DOHH2 (cell line): ENCODE results near the gene RNU6-7.

ENCODE experiments used
- H3F3A ChIP-seq: fragments of 200-600 bp; sonication (generic), shearing (Covaris generic); 2 replicates; pipeline ENCODE4 v1.6.0; 2016; ENCODE audit warnings: antibody characterized with exemption, mild to moderate bottlenecking; ENCODE audit not compliant: control insufficient read depth, insufficient read depth
- H3K27ac ChIP-seq: fragments of 200-600 bp; sonication (generic); 2 replicates; pipeline ENCODE4 v1.5.1; 2014; ENCODE audit warnings: low read depth, mild to moderate bottlenecking, low read length, moderate library complexity
- H3K27me3 ChIP-seq: fragments of 200-600 bp; sonication (generic); 2 replicates; pipeline ENCODE4 v1.6.1; 2014; ENCODE audit warnings: mild to moderate bottlenecking, low read length, mixed read lengths; ENCODE audit not compliant: control insufficient read depth
- H3K36me3 ChIP-seq: fragments of 200-600 bp; sonication (generic); 2 replicates; pipeline ENCODE4 v1.6.1; 2014; ENCODE audit warnings: mild to moderate bottlenecking, low read length, moderate library complexity, mixed read lengths; ENCODE audit not compliant: control insufficient read depth
- H3K4me1 ChIP-seq: fragments of 200-600 bp; sonication (generic); 2 replicates; pipeline ENCODE4 v1.6.1; 2014; ENCODE audit warnings: mild to moderate bottlenecking, low read length, mixed read lengths; ENCODE audit not compliant: control insufficient read depth
- H3K4me2 ChIP-seq: fragments of 200-600 bp; sonication (generic); 2 replicates; pipeline ENCODE4 v1.6.0; 2014; ENCODE audit warnings: mild to moderate bottlenecking, low read length, moderate library complexity
- H3K4me3 ChIP-seq: fragments of 200-600 bp; sonication (generic); 2 replicates; pipeline ENCODE4 v1.5.1; 2014; ENCODE audit warnings: mild to moderate bottlenecking, low read length, mixed read lengths
- H3K79me2 ChIP-seq: fragments of 200-600 bp; sonication (generic); 2 replicates; pipeline ENCODE4 v1.6.1; 2014; ENCODE audit warnings: mild to moderate bottlenecking, low read length, mixed read lengths; ENCODE audit not compliant: control insufficient read depth
- H3K9me2 ChIP-seq: fragments of 200-600 bp; sonication (generic); replicated peaks from 2 replicates; pipeline ENCODE4 v1.6.1; 2014; ENCODE audit warnings: mild to moderate bottlenecking, low read length, mixed read lengths; ENCODE audit not compliant: control insufficient read depth
- H3K9me3 ChIP-seq: fragments of 200-600 bp; sonication (generic); 2 replicates; pipeline ENCODE4 v1.6.1; 2014; ENCODE audit warnings: antibody characterized with exemption, low read length, mixed read lengths; ENCODE audit not compliant: control insufficient read depth, insufficient read depth
- H4K20me1 ChIP-seq: fragments of 200-600 bp; sonication (generic); 2 replicates; pipeline ENCODE4 v1.6.0; 2014; ENCODE audit warnings: low read depth, mild to moderate bottlenecking, antibody characterized with exemption, low read length, moderate library complexity; ENCODE audit not compliant: control insufficient read depth, insufficient read depth
- EZH2phosphoT487 ChIP-seq: fragments of 200-600 bp; sonication (generic); IDR thresholded peaks from 2 replicates; pipeline ENCODE4 v1.6.1; 2017; ENCODE audit warnings: borderline replicate concordance, mild to moderate bottlenecking, antibody characterized with exemption, low read length, moderate library complexity, mixed read lengths
- TF ChIP-seq, protein P1 (sequence below): fragments of 200-600 bp; sonication (generic); IDR thresholded peaks from one replicate; pipeline ENCODE4 v1.5.1; 2014; ENCODE audit warnings: antibody characterized with exemption, mild to moderate bottlenecking, low read depth, low read length; ENCODE audit not compliant: poor library complexity, severe bottlenecking

The RNU6-7 gene

DNA sequence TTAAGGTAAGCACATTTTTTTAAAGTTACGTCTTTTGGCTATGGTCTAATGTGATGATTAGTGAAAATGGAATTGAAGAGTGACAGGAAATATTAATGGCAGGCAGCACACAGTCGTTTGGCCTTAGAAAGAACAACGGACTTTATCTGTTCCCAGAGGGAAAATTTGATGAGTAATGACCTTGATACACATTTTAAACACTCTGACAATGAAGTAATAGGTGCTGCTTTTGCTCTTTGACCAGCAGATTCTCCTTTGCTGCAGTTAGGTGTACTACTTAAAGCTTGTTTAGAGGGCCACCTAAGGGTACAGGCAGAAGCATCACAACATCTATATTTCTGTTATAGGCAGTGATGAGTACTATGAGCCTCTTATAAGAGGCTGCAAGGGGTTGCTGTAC lies 28.3 kb downstream of the RNU6-7 start:
- Histone ChIP-seq H3K4me3 (no peak overlapping the region), H3K79me2 (no peaks in the 10 kb centered on the region), H3K4me2 (no peak overlapping the region), H3K9me3 (no peaks in the 10 kb centered on the region), H3K27me3 (no peaks in the 10 kb centered on the region), H3K36me3 (no peaks in the 10 kb centered on the region), H3K4me1 (no peaks in the 10 kb centered on the region), H3F3A (no peaks in the 10 kb centered on the region), H3K9me2 (no peaks in the 10 kb centered on the region), H3K27ac (no peak overlapping the region), H4K20me1 (no peaks in the 10 kb centered on the region)
- TF ChIP-seq, protein P1, sequence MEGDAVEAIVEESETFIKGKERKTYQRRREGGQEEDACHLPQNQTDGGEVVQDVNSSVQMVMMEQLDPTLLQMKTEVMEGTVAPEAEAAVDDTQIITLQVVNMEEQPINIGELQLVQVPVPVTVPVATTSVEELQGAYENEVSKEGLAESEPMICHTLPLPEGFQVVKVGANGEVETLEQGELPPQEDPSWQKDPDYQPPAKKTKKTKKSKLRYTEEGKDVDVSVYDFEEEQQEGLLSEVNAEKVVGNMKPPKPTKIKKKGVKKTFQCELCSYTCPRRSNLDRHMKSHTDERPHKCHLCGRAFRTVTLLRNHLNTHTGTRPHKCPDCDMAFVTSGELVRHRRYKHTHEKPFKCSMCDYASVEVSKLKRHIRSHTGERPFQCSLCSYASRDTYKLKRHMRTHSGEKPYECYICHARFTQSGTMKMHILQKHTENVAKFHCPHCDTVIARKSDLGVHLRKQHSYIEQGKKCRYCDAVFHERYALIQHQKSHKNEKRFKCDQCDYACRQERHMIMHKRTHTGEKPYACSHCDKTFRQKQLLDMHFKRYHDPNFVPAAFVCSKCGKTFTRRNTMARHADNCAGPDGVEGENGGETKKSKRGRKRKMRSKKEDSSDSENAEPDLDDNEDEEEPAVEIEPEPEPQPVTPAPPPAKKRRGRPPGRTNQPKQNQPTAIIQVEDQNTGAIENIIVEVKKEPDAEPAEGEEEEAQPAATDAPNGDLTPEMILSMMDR, result no peak
- TF ChIP-seq EZH2phosphoT487, result no peak

DNA sequence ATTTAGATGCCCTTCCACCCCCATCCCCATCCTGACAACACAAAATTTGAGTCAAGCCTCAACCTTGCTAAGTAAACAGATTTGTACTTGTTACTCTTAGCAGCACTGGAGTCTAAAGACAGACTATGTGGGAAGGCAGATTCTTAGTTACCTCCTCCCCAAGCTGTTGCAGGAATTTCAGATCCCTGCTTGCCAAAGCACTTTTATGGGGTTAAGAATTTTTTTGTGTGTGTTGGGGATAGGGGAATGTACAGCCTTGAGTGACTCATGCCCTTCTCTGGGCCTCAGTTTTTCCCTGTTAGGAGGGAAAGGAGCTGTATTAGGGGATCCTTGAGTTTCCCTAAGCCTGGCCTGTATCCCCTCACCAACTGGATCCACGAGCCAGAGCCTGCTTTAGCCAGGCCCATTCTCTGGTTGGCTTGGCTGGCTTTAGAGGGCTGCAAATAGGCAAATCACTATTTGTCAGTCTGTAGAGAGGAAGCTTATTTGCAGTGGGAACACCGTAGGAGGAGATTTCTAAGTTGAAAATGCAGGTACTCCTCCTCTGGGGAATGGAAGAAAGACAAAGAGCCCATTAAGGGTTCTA lies 28.9 kb downstream of the RNU6-7 start:
- H3F3A ChIP-seq, result no peaks in the 10 kb centered on the region
- H3K4me1 ChIP-seq, result no peaks in the 10 kb centered on the region
- H3K79me2 ChIP-seq, result no peaks in the 10 kb centered on the region
- H3K36me3 ChIP-seq, result no peaks in the 10 kb centered on the region
- H3K9me3 ChIP-seq, result no peaks in the 10 kb centered on the region
- no peaks in the 10 kb centered on the region for H3K9me2 ChIP-seq
- no peak overlapping the region for H3K27ac ChIP-seq
- H3K27me3 ChIP-seq, result no peaks in the 10 kb centered on the region
- H3K4me2 ChIP-seq, result no peak overlapping the region
- no peaks in the 10 kb centered on the region for H4K20me1 ChIP-seq
- no peak for TF ChIP-seq EZH2phosphoT487
- TF ChIP-seq, protein P1, result no peak
- no peak overlapping the region for H3K4me3 ChIP-seq

DNA sequence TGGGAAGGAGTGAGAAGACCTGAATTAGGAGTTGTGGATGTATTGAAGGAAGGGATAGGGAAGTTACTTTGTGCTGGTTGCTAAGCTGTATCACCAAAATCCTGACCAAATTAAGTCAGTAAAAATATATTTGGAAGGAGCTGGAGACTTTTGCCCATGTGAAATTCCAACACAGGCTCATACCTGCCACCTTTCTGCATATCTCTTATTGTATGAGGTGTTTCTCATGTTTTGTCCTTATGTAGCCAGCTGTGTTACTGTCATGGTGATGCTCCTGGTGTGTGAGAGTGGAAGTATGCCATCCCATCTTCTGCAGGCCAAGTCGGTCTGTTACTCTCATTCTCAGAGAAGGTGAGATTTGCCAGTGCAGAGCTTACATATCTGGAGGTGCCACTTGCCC lies 30.6 kb downstream of the RNU6-7 start:
- H3K9me3 ChIP-seq, result no peaks in the 10 kb centered on the region
- TF ChIP-seq, protein P1, result no peak
- no peak for TF ChIP-seq EZH2phosphoT487
- H4K20me1 ChIP-seq, result no peaks in the 10 kb centered on the region
- H3K4me2 ChIP-seq, result no peak overlapping the region
- no peaks in the 10 kb centered on the region for H3K27me3 ChIP-seq
- no peaks in the 10 kb centered on the region for H3K9me2 ChIP-seq
- no peaks in the 10 kb centered on the region for H3K4me1 ChIP-seq
- H3K27ac ChIP-seq, result no peak overlapping the region
- no peaks in the 10 kb centered on the region for H3K36me3 ChIP-seq
- no peak overlapping the region for H3K4me3 ChIP-seq
- no peaks in the 10 kb centered on the region for H3F3A ChIP-seq
- H3K79me2 ChIP-seq, result no peaks in the 10 kb centered on the region
